Activated CD8-positive, alpha-beta T cell treated with anti-CD3 and anti-CD28 coated beads, Interleukin-2, amount 10 ng/mL, durations not matched to agents 7 days and 5 days (primary cell): ENCODE data around the gene FTSJ1. TPM values are rescaled to one million over a fixed set of nuclear protein-coding genes. Genes with fewer than 3 reads are reported as not detected.
A peak's percentile ranks its signal among the peaks of the same experiment; 100 is the strongest.

Source experiments
- ATAC-seq: fragments of 150-1000 bp; cut with Tn5 transposase; one replicate; pipeline ENCODE4 v1.10.0; 2021; ENCODE audit warnings: moderate library complexity
- CTCF ChIA-PET: fragments of 350-600 bp; sonication (Branson Sonifier 250); formaldehyde crosslinking; loops from one replicate; lab custom pipeline; 2021; ENCODE audit warnings: antibody characterized with exemption; lab: Charles Lee
- POLR2A ChIA-PET: fragments of 350-600 bp; sonication (Branson Sonifier 250); formaldehyde crosslinking; loops from one replicate; lab custom pipeline; 2021; ENCODE audit warnings: antibody characterized with exemption; lab: Charles Lee
- DNase-seq: peaks from one replicate; pipeline ENCODE4 v3.0.0-alpha.2; 2020
- H3K27ac Mint-ChIP-seq: one replicate; pipeline ENCODE4 v1.8.0; 2021; ENCODE audit warnings: mild to moderate bottlenecking, mixed read lengths
- H3K27me3 Mint-ChIP-seq: one replicate; pipeline ENCODE4 v1.8.0; 2021; ENCODE audit warnings: low read depth, mixed read lengths
- H3K36me3 Mint-ChIP-seq: one replicate; pipeline ENCODE4 v1.8.0; 2021; ENCODE audit warnings: low read depth, mixed read lengths
- H3K4me1 Mint-ChIP-seq: one replicate; pipeline ENCODE4 v1.8.0; 2021; ENCODE audit warnings: low read depth, mixed read lengths
- H3K4me3 Mint-ChIP-seq: one replicate; pipeline ENCODE4 v1.8.0; 2021; ENCODE audit warnings: mild to moderate bottlenecking, mixed read lengths
- H3K9me3 Mint-ChIP-seq: one replicate; pipeline ENCODE4 v1.8.0; 2022; ENCODE audit warnings: mixed read lengths; ENCODE audit not compliant: insufficient read depth
- total RNA-seq, 2 experiments: library from RNA; stranded (reverse); gene quantifications; one replicate each; pipeline ENCODE4 v1.2.3, GENCODE V29; 2021

The FTSJ1 gene
- total RNA-seq, 2 experiments from 2014 or later, result 64.9 to 72.0 TPM

- H3K36me3 Mint-ChIP-seq, result peaks cover 13% of the 10 kb centered on the region
Measured at GRCh38 chrX:48472225-48472624, 3.8 kb upstream of the FTSJ1 start.

GRCh38 chrX:48472851-48473703, 2.9 kb upstream of the FTSJ1 start:
- H3K9me3 Mint-ChIP-seq, result no peaks in the 10 kb centered on the region
- ChIA-PET CTCF (interaction anchor here (1.2 to 3.6 kb wide), 6 partner anchors 10 to 390 kb away, joined by 3 to 21 read pairs (median 4); partner anchors contain the start of gene TBC1D25), POLR2A (interaction anchor here (1.3 kb wide), 1 partner anchor 67 kb away, joined by 7 read pairs; the partner anchor contains the start of gene TBC1D25)
- H3K36me3 Mint-ChIP-seq, result peaks cover 12% of the 10 kb centered on the region
- DNase-seq (no peak), ATAC-seq (no peak)
- H3K4me3 Mint-ChIP-seq, result no peak overlapping the region
- H3K4me1 Mint-ChIP-seq, result peaks cover 49% of the 10 kb centered on the region
- no peaks in the 10 kb centered on the region for H3K27me3 Mint-ChIP-seq
- no peak overlapping the region for H3K27ac Mint-ChIP-seq

More at GRCh38 chrX:48472225-48472624, 3.8 kb upstream of the FTSJ1 start:
- H3K9me3 Mint-ChIP-seq, result no peaks in the 10 kb centered on the region
- CTCF ChIA-PET, result no interaction called here
- H3K27me3 Mint-ChIP-seq, result no peaks in the 10 kb centered on the region
- POLR2A ChIA-PET, result no interaction called here
- ATAC-seq (no peak), DNase-seq (no peak)
- H3K4me3 Mint-ChIP-seq, result no peak overlapping the region
- H3K27ac Mint-ChIP-seq, result no peak overlapping the region
- H3K4me1 Mint-ChIP-seq, result peaks cover 48% of the 10 kb centered on the region

GRCh38 chrX:48473704-48473990, 2.4 kb upstream of the FTSJ1 start:
- Mint-ChIP-seq H3K27ac (no peak overlapping the region), H3K4me3 (no peak overlapping the region), H3K36me3 (peaks cover 17% of the 10 kb centered on the region), H3K4me1 (peaks cover 53% of the 10 kb centered on the region), H3K9me3 (no peaks in the 10 kb centered on the region), H3K27me3 (no peaks in the 10 kb centered on the region)
- DNase-seq (no peak), ATAC-seq (no peak)
- CTCF ChIA-PET, result interaction anchor here (0.9 to 3.6 kb wide), 7 partner anchors 10 to 390 kb away, joined by 3 to 21 read pairs (median 5); partner anchors contain the start of gene TBC1D25
- POLR2A ChIA-PET, result interaction anchor here (0.8 to 1.3 kb wide), 2 partner anchors 67 to 101 kb away, joined by 4 to 7 read pairs; partner anchors contain the start of genes RBM3 and TBC1D25

GRCh38 chrX:48474127-48474526, 1.9 kb upstream of the FTSJ1 start:
- CTCF ChIA-PET, result interaction anchor here (0.6 to 3.6 kb wide), 11 partner anchors 11 to 391 kb away, joined by 3 to 21 read pairs (median 4); partner anchors contain the start of genes RBM3 and TBC1D25
- POLR2A ChIA-PET, result interaction anchor here (0.7 to 1.3 kb wide), 3 partner anchors 66 to 104 kb away, joined by 3 to 7 read pairs (median 4); partner anchors contain the start of genes RBM3 and TBC1D25
- peaks cover 54% of the 10 kb centered on the region for H3K4me1 Mint-ChIP-seq
- no peak for ATAC-seq
- no peaks in the 10 kb centered on the region for H3K9me3 Mint-ChIP-seq
- peak overlapping the region; percentile 66 for H3K27ac Mint-ChIP-seq
- H3K36me3 Mint-ChIP-seq, result peaks cover 18% of the 10 kb centered on the region
- peak; percentile 49 for DNase-seq
- H3K27me3 Mint-ChIP-seq, result no peaks in the 10 kb centered on the region
- no peak overlapping the region for H3K4me3 Mint-ChIP-seq

- ATAC-seq (no peak), DNase-seq (no peak)
- Mint-ChIP-seq H3K9me3 (no peaks in the 10 kb centered on the region), H3K36me3 (peaks cover 19% of the 10 kb centered on the region), H3K27me3 (no peaks in the 10 kb centered on the region), H3K4me3 (peak overlapping the region; percentile 94), H3K27ac (peak overlapping the region; percentile 92), H3K4me1 (peaks cover 52% of the 10 kb centered on the region)
- POLR2A ChIA-PET, result interaction anchor here (0.7 to 0.8 kb wide), 3 partner anchors 47 to 104 kb away, joined by 3 to 4 read pairs (median 3); partner anchors contain the start of gene RBM3
- CTCF ChIA-PET, result interaction anchor here (0.6 to 3.6 kb wide), 10 partner anchors 19 to 391 kb away, joined by 3 to 21 read pairs (median 4); partner anchors contain the start of genes RBM3 and TBC1D25
Measured at GRCh38 chrX:48474581-48474980, 1.4 kb upstream of the FTSJ1 start.

GRCh38 chrX:48475296-48475695, 703 bp upstream of the FTSJ1 start:
- Mint-ChIP-seq H3K27me3 (no peaks in the 10 kb centered on the region), H3K9me3 (no peaks in the 10 kb centered on the region), H3K36me3 (peaks cover 22% of the 10 kb centered on the region), H3K27ac (peak overlapping the region; percentile 92), H3K4me3 (peak overlapping the region; percentile 94), H3K4me1 (peaks cover 48% of the 10 kb centered on the region)
- ATAC-seq (no peak), DNase-seq (no peak)
- ChIA-PET CTCF (interaction anchor here (1.1 to 3.6 kb wide), 3 partner anchors 54 to 392 kb away, joined by 3 to 21 read pairs (median 10); partner anchors contain the start of gene TBC1D25), POLR2A (interaction anchor here (0.7 kb wide), 1 partner anchor 47 kb away, joined by 3 read pairs; no protein-coding TSS in a partner anchor)

GRCh38 chrX:48476919-48477318, 920 bp downstream of the FTSJ1 start:
- no peaks in the 10 kb centered on the region for H3K27me3 Mint-ChIP-seq
- DNase-seq (no peak), ATAC-seq (no peak)
- POLR2A ChIA-PET, result no interaction called here
- H3K4me1 Mint-ChIP-seq, result peaks cover 42% of the 10 kb centered on the region
- CTCF ChIA-PET, result no interaction called here
- peak overlapping the region; percentile 94 for H3K4me3 Mint-ChIP-seq
- H3K9me3 Mint-ChIP-seq, result no peaks in the 10 kb centered on the region
- peak overlapping the region; percentile 92 for H3K27ac Mint-ChIP-seq
- peaks cover 28% of the 10 kb centered on the region for H3K36me3 Mint-ChIP-seq

GRCh38 chrX:48477960-48478755, 2.2 kb downstream of the FTSJ1 start:
- Mint-ChIP-seq H3K36me3 (peaks cover 33% of the 10 kb centered on the region), H3K27me3 (no peaks in the 10 kb centered on the region), H3K9me3 (no peaks in the 10 kb centered on the region), H3K4me1 (peaks cover 41% of the 10 kb centered on the region), H3K27ac (peak overlapping the region; percentile 92), H3K4me3 (peak overlapping the region; percentile 94)
- ATAC-seq (no peak), DNase-seq (no peak)
- CTCF ChIA-PET, result no interaction called here
- POLR2A ChIA-PET, result no interaction called here

- ChIA-PET POLR2A (no interaction called here), CTCF (interaction anchor here (1.2 kb wide), 1 partner anchor 15 kb away, joined by 3 read pairs; no protein-coding TSS in a partner anchor)
- peaks cover 33% of the 10 kb centered on the region for H3K36me3 Mint-ChIP-seq
- ATAC-seq, result no peak
- no peak for DNase-seq
- no peaks in the 10 kb centered on the region for H3K27me3 Mint-ChIP-seq
- H3K4me3 Mint-ChIP-seq, result no peak overlapping the region
- H3K9me3 Mint-ChIP-seq, result no peaks in the 10 kb centered on the region
- H3K4me1 Mint-ChIP-seq, result peaks cover 36% of the 10 kb centered on the region
- peak overlapping the region; percentile 60 for H3K27ac Mint-ChIP-seq
Measured at GRCh38 chrX:48478806-48479205, 2.8 kb downstream of the FTSJ1 start.

- no peaks in the 10 kb centered on the region for H3K27me3 Mint-ChIP-seq
- no peak for DNase-seq
- no peak overlapping the region for H3K4me3 Mint-ChIP-seq
- ChIA-PET CTCF (interaction anchor here (1.2 kb wide), 1 partner anchor 14 kb away, joined by 3 read pairs; no protein-coding TSS in a partner anchor), POLR2A (no interaction called here)
- H3K36me3 Mint-ChIP-seq, result peaks cover 33% of the 10 kb centered on the region
- peak overlapping the region; percentile 46 for H3K27ac Mint-ChIP-seq
- no peaks in the 10 kb centered on the region for H3K9me3 Mint-ChIP-seq
- H3K4me1 Mint-ChIP-seq, result peaks cover 23% of the 10 kb centered on the region
- no peak for ATAC-seq
Measured at GRCh38 chrX:48480142-48480541, 4.1 kb downstream of the FTSJ1 start.

GRCh38 chrX:48480583-48480982, 4.6 kb downstream of the FTSJ1 start:
- H3K27ac Mint-ChIP-seq, result peak overlapping the region; percentile 46
- peaks cover 21% of the 10 kb centered on the region for H3K4me1 Mint-ChIP-seq
- H3K36me3 Mint-ChIP-seq, result peaks cover 33% of the 10 kb centered on the region
- CTCF ChIA-PET, result no interaction called here
- H3K4me3 Mint-ChIP-seq, result no peak overlapping the region
- no peaks in the 10 kb centered on the region for H3K9me3 Mint-ChIP-seq
- no peaks in the 10 kb centered on the region for H3K27me3 Mint-ChIP-seq
- POLR2A ChIA-PET, result no interaction called here
- ATAC-seq, result no peak
- DNase-seq, result no peak
